NCI-H460 (cell line): ENCODE results near the gene CFTR. TPM values are rescaled to one million over a fixed set of nuclear protein-coding genes. Genes with fewer than 3 reads are reported as not detected.
"Not testable (repeated sequence)": the region's sequence is repeated elsewhere in the genome, so short reads cannot be mapped to it uniquely, and the experiment has no call there.

ENCODE experiments used
- DNase-seq: peaks from one replicate; pipeline ENCODE4 v3.0.0-alpha.2; 2016; ENCODE audit warnings: low read depth; ENCODE audit errors: extremely low read depth
- total RNA-seq: library from RNA; depleted of rRNA; stranded (reverse); fragments of >200 nt; shearing (Covaris generic); gene quantifications from 2 replicates; pipeline ENCODE4 v1.2.3, GENCODE V29; 2014

The CFTR gene
- total RNA-seq, 1 experiment from 2014 or later = not detected

DNA sequence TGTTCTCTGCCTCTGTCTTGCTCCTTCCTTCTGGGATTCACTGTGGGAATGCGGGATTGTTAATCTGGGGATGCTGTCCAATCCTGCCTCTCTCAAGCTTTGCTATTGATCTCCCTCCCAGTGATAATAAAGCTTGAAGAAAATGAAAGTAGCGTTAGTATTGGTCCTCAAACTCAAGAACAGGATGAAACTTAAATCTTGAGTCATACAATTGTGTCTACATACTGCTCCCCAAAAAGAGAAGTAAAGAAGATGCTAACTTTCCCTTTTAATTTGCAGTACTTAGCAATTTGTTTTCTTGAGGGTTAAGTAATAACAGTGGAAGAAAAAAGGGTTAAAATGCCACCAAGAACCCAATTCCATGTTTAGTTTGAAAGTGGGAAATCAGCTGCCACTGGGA lies 13.6 kb downstream of the CFTR start:
- no peak for DNase-seq

- DNase-seq = no peak
Measured at GRCh38 chr7:117495308-117495707, 15.5 kb downstream of the CFTR start.

- DNase-seq = no peak
Measured at GRCh38 chr7:117502331-117502730, 22.5 kb downstream of the CFTR start.

GRCh38 chr7:117505238-117505637 lies 25.4 kb downstream of the CFTR start:
- no peak for DNase-seq

DNA sequence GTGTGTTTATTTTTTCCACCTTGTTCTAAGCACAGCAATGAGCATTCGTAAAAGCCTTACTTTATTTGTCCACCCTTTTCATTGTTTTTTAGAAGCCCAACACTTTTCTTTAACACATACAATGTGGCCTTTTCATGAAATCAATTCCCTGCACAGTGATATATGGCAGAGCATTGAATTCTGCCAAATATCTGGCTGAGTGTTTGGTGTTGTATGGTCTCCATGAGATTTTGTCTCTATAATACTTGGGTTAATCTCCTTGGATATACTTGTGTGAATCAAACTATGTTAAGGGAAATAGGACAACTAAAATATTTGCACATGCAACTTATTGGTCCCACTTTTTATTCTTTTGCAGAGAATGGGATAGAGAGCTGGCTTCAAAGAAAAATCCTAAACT lies 28.9 kb downstream of the CFTR start:
- no peak for DNase-seq

DNA sequence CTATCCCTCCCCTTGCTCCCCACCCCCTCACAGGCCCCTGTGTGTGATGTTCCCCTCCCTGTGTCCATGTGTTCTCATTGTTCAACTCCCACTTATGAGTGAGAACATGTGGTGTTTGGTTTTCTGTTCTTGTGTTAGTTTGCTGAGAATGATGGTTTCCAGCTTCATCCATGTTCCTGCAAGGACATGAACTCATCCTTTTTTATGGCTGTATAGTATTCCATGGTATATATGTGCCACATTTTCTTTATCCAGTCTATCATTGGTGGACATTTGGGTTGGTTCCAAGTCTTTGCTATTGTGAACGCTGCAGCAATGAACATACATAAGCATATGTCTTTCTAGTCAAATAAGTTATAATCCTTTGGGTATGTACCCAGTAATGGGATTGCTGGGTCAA lies 37.4 kb downstream of the CFTR start:
- DNase-seq = not testable (repeated sequence)

- DNase-seq = no peak
Measured at GRCh38 chr7:117530390-117530789, 50.6 kb downstream of the CFTR start.

- no peak for DNase-seq
Measured at GRCh38 chr7:117531595-117532244, 51.9 kb downstream of the CFTR start.

- DNase-seq = no peak
Measured at GRCh38 chr7:117538053-117538452, 58.2 kb downstream of the CFTR start.

- no peak for DNase-seq
Measured at GRCh38 chr7:117544061-117544460, 64.2 kb downstream of the CFTR start.

DNA sequence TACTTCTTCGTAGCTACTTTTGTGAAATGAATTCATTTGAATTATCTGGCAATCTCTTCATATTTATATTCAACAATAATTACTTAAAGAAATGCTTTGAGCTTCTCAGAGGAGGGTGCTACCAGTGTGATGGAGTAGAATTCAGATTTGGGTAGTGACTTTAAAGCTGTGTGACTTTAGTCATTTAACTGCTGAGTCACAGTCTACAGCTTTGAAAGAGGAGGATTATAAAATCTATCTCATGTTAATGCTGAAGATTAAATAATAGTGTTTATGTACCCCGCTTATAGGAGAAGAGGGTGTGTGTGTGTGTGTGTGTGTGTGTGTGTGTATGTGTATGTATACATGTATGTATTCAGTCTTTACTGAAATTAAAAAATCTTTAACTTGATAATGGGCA lies 68.2 kb downstream of the CFTR start:
- DNase-seq = no peak

- no peak for DNase-seq
Measured at GRCh38 chr7:117550625-117551024, 70.8 kb downstream of the CFTR start.

GRCh38 chr7:117552660-117553059 lies 72.8 kb downstream of the CFTR start:
- DNase-seq = no peak

DNA sequence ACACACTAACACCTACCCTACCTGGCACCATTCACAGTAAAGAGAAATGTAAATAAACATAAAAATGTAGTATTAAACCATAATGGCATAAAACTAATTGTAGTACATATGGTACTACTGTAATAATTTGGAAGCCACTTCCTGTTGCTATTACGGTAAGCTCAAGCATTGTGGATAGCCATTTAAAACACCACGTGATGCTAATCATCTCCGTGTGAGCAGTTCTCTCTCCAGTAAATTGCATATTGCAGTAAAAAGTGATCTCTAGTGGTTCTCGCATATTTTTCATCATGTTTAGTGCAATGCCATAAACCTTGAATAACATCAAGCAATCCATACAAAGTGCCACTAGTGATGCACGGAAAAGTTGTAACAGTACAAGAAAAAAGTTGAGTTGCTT lies 75.4 kb downstream of the CFTR start:
- DNase-seq = no peak

GRCh38 chr7:117559391-117559790 lies 79.6 kb downstream of the CFTR start:
- DNase-seq = no peak

- DNase-seq = no peak
Measured at GRCh38 chr7:117560030-117560429, 80.2 kb downstream of the CFTR start.

DNA sequence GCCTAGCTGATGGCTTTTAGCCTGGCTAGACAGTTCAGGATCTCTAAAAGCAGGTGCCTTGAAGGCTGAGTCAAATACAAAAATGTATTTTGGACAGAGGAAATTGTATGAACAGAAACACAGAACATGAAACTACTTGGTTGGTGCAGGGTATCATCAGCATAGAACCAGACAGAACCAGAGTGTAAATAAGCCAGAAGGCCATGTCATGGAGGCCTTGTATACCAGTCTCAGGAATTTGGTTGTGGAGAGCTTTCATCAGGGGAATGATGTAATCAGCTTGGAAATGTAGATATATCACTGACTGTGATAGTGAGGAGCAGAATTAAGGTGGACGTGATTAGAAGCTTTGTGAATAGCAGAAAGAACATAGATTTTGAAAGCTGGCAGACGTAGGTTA lies 82.9 kb downstream of the CFTR start:
- DNase-seq = no peak

- no peak for DNase-seq
Measured at GRCh38 chr7:117564080-117564479, 84.3 kb downstream of the CFTR start.

DNA sequence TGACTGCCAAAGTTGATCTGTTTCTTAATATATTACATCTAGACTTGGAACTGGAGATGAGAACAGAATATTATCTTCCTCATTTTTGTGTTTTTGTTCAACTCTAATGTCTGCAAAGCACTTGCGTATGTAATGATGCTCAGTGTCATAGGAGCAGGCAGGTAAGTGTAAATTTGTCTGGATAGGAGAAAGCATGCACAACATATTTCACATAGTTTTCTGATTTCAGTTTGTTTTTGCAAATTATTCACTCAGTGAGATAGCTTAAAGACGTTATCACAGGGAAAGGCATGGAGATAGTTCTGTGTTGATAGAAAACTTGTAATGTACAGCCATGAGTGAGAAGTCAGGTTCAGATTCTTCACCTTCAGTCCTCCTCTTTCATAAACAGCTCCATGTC lies 84.8 kb downstream of the CFTR start:
- DNase-seq = no peak

GRCh38 chr7:117565226-117565625 lies 85.4 kb downstream of the CFTR start:
- DNase-seq = no peak

- no peak for DNase-seq
Measured at GRCh38 chr7:117567781-117568180, 88.0 kb downstream of the CFTR start.

DNA sequence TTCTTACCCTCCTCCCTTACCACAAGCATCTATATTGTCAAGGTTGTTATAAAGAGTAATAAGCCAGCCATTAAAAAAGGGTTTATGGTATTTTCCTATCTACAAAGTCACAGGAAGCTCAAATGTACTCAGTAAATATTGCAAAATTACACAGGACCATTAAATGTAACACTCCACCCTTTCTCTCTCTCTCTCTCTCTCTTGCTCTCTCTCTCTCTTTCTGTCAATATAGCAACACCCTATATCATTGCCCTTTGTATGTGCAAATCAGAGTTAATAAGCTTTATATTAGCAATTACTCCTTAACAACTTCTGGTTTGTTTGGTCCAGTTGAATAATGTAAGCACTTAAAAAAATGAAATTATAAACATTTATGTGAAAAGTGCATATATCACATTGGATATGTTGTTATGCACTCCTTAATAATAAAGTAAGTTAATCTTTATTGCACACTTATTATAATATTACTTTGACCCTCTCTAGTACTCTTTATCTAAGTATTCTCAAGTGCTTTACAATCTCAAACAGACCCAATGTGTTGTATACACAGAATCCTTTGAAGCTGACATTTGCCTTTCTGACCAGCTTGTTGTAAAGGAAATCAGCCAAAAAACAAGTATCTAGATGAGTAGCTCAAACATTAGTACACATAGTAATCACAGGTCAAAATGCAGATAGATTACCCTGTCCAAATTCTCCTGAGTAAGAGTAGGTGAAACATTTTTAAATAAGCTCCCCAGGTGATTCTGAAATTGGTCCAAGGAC lies 93.2 kb downstream of the CFTR start:
- DNase-seq = no peak
